Measurements from ENCODE around the gene SNAP29.
"Not testable (repeated sequence)": the region's sequence is repeated elsewhere in the genome, so short reads cannot be mapped to it uniquely, and the experiment has no call there.

The SNAP29 gene

GRCh38 chr22:20889904-20890540 is 31.2 kb downstream of the SNAP29 start:
- H3K4me3 ChIP-seq (ENCODE audit: low read length, poor library complexity, severe bottlenecking) = no peak overlapping the region
- no peak for TF ChIP-seq EZH2phosphoT487 (IDR thresholded peaks at IDR 0.05; ENCODE audit: borderline replicate concordance)
- TF ChIP-seq, protein P1, sequence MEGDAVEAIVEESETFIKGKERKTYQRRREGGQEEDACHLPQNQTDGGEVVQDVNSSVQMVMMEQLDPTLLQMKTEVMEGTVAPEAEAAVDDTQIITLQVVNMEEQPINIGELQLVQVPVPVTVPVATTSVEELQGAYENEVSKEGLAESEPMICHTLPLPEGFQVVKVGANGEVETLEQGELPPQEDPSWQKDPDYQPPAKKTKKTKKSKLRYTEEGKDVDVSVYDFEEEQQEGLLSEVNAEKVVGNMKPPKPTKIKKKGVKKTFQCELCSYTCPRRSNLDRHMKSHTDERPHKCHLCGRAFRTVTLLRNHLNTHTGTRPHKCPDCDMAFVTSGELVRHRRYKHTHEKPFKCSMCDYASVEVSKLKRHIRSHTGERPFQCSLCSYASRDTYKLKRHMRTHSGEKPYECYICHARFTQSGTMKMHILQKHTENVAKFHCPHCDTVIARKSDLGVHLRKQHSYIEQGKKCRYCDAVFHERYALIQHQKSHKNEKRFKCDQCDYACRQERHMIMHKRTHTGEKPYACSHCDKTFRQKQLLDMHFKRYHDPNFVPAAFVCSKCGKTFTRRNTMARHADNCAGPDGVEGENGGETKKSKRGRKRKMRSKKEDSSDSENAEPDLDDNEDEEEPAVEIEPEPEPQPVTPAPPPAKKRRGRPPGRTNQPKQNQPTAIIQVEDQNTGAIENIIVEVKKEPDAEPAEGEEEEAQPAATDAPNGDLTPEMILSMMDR (conservative IDR thresholded peaks at IDR 0.05; ENCODE audit: low read length) = no peak

DNA sequence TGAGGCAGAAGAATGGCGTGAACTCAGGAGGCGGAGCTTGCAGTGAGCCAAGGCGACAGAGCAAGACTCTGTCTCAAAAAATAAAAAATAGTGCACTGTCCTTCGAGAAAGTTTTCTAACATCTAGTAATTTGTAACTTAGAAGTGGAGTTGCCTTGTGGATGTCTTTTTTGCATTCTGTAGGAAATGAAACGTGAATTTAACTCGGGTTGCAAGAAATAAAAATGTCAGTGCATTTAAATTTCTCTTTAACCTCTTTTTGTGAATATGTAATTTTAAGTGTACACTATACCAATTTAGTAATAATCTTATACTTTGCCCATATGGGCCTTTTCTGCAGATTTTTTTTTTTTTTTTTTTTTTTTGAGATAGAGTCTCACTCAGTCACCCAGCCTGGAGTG is 32.2 kb downstream of the SNAP29 start:
- no peak overlapping the region for H3K4me3 ChIP-seq (ENCODE audit: low read length, poor library complexity, severe bottlenecking)
- H3K36me3 ChIP-seq (ENCODE audit: insufficient read depth, low read length) = peaks cover 19% of the 10 kb centered on the region; the same call in 1 of the 2 replicates
- no peaks in the 10 kb centered on the region for H3F3A ChIP-seq (ENCODE audit: low read depth)
- no peaks in the 10 kb centered on the region for H3K4me1 ChIP-seq (ENCODE audit: insufficient read depth, low read length, poor library complexity, severe bottlenecking)
- no peaks in the 10 kb centered on the region for H3K27me3 ChIP-seq (ENCODE audit: insufficient read depth, low read length, poor library complexity, severe bottlenecking)
- H3K4me2 ChIP-seq (ENCODE audit: low read depth, low read length, poor library complexity, severe bottlenecking) = no peak overlapping the region
- H3K9ac ChIP-seq (ENCODE audit: low read depth, low read length, poor library complexity, severe bottlenecking) = no peak overlapping the region
- H3K9me2 ChIP-seq (replicated peaks; ENCODE audit: low read depth, low read length) = no peaks in the 10 kb centered on the region
- H2AFZ ChIP-seq (ENCODE audit: low read length) = no peak overlapping the region
- H4K20me1 ChIP-seq (ENCODE audit: insufficient read depth, low read length, poor library complexity, severe bottlenecking) = no peaks in the 10 kb centered on the region
- H3K9me3 ChIP-seq (ENCODE audit: insufficient read depth, low read depth, low read length) = no peaks in the 10 kb centered on the region
- TF ChIP-seq, protein P1 (conservative IDR thresholded peaks at IDR 0.05; ENCODE audit: low read length) = no peak
- no peak for TF ChIP-seq EZH2phosphoT487 (IDR thresholded peaks at IDR 0.05; ENCODE audit: borderline replicate concordance)
- no peaks in the 10 kb centered on the region for H3K79me2 ChIP-seq (ENCODE audit: insufficient read depth, low read length)

More at GRCh38 chr22:20889904-20890540, 31.2 kb downstream of the SNAP29 start:
- H4K20me1 ChIP-seq (ENCODE audit: insufficient read depth, low read length, poor library complexity, severe bottlenecking) = no peaks in the 10 kb centered on the region
- H3K9me3 ChIP-seq (ENCODE audit: insufficient read depth, low read depth, low read length) = no peaks in the 10 kb centered on the region
- no peaks in the 10 kb centered on the region for H3K9me2 ChIP-seq (replicated peaks; ENCODE audit: low read depth, low read length)
- H3K4me2 ChIP-seq (ENCODE audit: low read depth, low read length, poor library complexity, severe bottlenecking) = no peak overlapping the region
- peaks cover 19% of the 10 kb centered on the region; the same call in 1 of the 2 replicates for H3K36me3 ChIP-seq (ENCODE audit: insufficient read depth, low read length)
- no peaks in the 10 kb centered on the region for H3F3A ChIP-seq (ENCODE audit: low read depth)
- no peaks in the 10 kb centered on the region for H3K4me1 ChIP-seq (ENCODE audit: insufficient read depth, low read length, poor library complexity, severe bottlenecking)
- no peaks in the 10 kb centered on the region for H3K79me2 ChIP-seq (ENCODE audit: insufficient read depth, low read length)
- no peak overlapping the region for H3K9ac ChIP-seq (ENCODE audit: low read depth, low read length, poor library complexity, severe bottlenecking)
- no peaks in the 10 kb centered on the region for H3K27me3 ChIP-seq (ENCODE audit: insufficient read depth, low read length, poor library complexity, severe bottlenecking)
- H2AFZ ChIP-seq (ENCODE audit: low read length) = no peak overlapping the region

GRCh38 chr22:20897737-20898136 is 38.9 kb downstream of the SNAP29 start:
- not testable (repeated sequence) for H3F3A ChIP-seq (ENCODE audit: low read depth); H3K27me3 ChIP-seq (ENCODE audit: insufficient read depth, low read length, poor library complexity, severe bottlenecking); H3K9ac ChIP-seq (ENCODE audit: low read depth, low read length, poor library complexity, severe bottlenecking); H3K9me2 ChIP-seq (replicated peaks; ENCODE audit: low read depth, low read length); H3K4me3 ChIP-seq (ENCODE audit: low read length, poor library complexity, severe bottlenecking); H4K20me1 ChIP-seq (ENCODE audit: insufficient read depth, low read length, poor library complexity, severe bottlenecking); H3K4me1 ChIP-seq (ENCODE audit: insufficient read depth, low read length, poor library complexity, severe bottlenecking); H2AFZ ChIP-seq (ENCODE audit: low read length); H3K36me3 ChIP-seq (ENCODE audit: insufficient read depth, low read length); H3K79me2 ChIP-seq (ENCODE audit: insufficient read depth, low read length); H3K9me3 ChIP-seq (ENCODE audit: insufficient read depth, low read depth, low read length); H3K4me2 ChIP-seq (ENCODE audit: low read depth, low read length, poor library complexity, severe bottlenecking)

DNA sequence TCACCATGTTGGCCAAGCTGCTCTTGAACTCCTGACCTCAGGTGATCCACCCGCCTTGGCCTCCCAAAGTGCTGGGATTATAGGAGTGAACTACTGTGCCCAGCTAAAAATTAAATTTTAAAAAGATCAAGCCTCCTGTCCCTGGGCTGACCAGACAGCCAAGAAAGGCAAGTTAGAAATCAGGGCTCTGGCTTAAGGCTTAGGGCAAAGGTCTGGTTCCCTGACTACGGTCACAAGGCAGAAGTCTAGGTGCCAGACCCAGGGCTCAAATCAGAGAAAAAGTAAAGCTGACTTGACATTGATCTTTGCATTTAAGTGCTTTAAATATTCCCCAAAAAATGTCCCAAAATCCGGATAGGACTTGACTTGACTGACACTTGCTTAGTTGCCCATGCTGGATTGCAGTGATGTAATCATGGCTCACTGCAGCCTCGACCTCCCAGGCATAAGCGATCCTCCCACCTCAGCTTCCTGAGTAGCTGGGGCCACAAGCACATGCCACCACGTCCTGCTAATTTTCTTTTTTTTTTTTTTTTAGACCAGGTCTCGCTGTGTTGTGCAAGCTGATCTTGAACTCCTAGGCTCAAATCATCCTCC is 41.1 kb downstream of the SNAP29 start:
- H3K9me3 ChIP-seq (ENCODE audit: insufficient read depth, low read depth, low read length) = no peaks in the 10 kb centered on the region
- no peak overlapping the region for H3K4me2 ChIP-seq (ENCODE audit: low read depth, low read length, poor library complexity, severe bottlenecking)
- no peak overlapping the region for H3K9ac ChIP-seq (ENCODE audit: low read depth, low read length, poor library complexity, severe bottlenecking)
- TF ChIP-seq EZH2phosphoT487 (IDR thresholded peaks at IDR 0.05; ENCODE audit: borderline replicate concordance) = no peak
- TF ChIP-seq, protein P1 (conservative IDR thresholded peaks at IDR 0.05; ENCODE audit: low read length) = no peak
- H3K36me3 ChIP-seq (ENCODE audit: insufficient read depth, low read length) = no peaks in the 10 kb centered on the region
- H2AFZ ChIP-seq (ENCODE audit: low read length) = no peak overlapping the region
- no peak overlapping the region for H3K4me3 ChIP-seq (ENCODE audit: low read length, poor library complexity, severe bottlenecking)
- no peaks in the 10 kb centered on the region for H4K20me1 ChIP-seq (ENCODE audit: insufficient read depth, low read length, poor library complexity, severe bottlenecking)
- H3F3A ChIP-seq (ENCODE audit: low read depth) = no peaks in the 10 kb centered on the region
- no peaks in the 10 kb centered on the region for H3K9me2 ChIP-seq (replicated peaks; ENCODE audit: low read depth, low read length)
- H3K27me3 ChIP-seq (ENCODE audit: insufficient read depth, low read length, poor library complexity, severe bottlenecking) = no peaks in the 10 kb centered on the region
- H3K4me1 ChIP-seq (ENCODE audit: insufficient read depth, low read length, poor library complexity, severe bottlenecking) = no peaks in the 10 kb centered on the region
- no peaks in the 10 kb centered on the region for H3K79me2 ChIP-seq (ENCODE audit: insufficient read depth, low read length)

GRCh38 chr22:20901093-20902033 is 42.6 kb downstream of the SNAP29 start:
- H3K79me2 ChIP-seq (ENCODE audit: insufficient read depth, low read length); H3F3A ChIP-seq (ENCODE audit: low read depth); H2AFZ ChIP-seq (ENCODE audit: low read length); H3K9me2 ChIP-seq (replicated peaks; ENCODE audit: low read depth, low read length); H3K4me1 ChIP-seq (ENCODE audit: insufficient read depth, low read length, poor library complexity, severe bottlenecking); H4K20me1 ChIP-seq (ENCODE audit: insufficient read depth, low read length, poor library complexity, severe bottlenecking); H3K9ac ChIP-seq (ENCODE audit: low read depth, low read length, poor library complexity, severe bottlenecking); H3K36me3 ChIP-seq (ENCODE audit: insufficient read depth, low read length); H3K4me2 ChIP-seq (ENCODE audit: low read depth, low read length, poor library complexity, severe bottlenecking); H3K9me3 ChIP-seq (ENCODE audit: insufficient read depth, low read depth, low read length); H3K27me3 ChIP-seq (ENCODE audit: insufficient read depth, low read length, poor library complexity, severe bottlenecking); H3K4me3 ChIP-seq (ENCODE audit: low read length, poor library complexity, severe bottlenecking): not testable (repeated sequence)

Data from Loucy (cell line).